GM12891 (cell line): Measurements from ENCODE around the gene CYP26B1.

Source experiments
- POLR2AphosphoS5 ChIP-seq: IDR thresholded peaks from 2 replicates; pipeline ENCODE4 v1.6.1; 2011; ENCODE audit warnings: low read depth, low read length, control low read depth
- TAF1 ChIP-seq: IDR thresholded peaks from 2 replicates; pipeline ENCODE4 v1.6.1; 2011; ENCODE audit warnings: low read depth, low read length, control low read depth

DNA sequence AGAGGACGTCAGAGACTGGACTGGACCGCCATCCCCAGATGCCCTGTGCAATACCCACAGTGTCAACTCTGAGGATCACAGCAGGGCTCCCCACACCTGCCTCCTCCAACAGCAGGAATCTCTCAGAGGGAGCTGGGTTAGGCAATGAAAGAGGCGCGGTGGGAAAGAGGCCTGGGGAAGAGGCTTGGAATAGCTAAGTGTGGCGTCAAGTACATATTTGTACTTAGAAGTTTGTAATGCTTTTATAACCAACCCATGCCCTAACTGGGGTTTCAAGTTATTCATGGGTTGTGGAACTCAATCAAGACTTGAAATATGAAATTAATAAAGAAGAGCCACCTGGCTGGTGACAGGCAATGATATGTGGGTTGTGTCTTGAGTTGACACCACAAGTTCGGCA lies 28.7 kb downstream of the CYP26B1 start:
- no peak for TF ChIP-seq TAF1
- no peak for TF ChIP-seq POLR2AphosphoS5
